ENCODE measurements around the gene PNPLA7.

The PNPLA7 gene

DNA sequence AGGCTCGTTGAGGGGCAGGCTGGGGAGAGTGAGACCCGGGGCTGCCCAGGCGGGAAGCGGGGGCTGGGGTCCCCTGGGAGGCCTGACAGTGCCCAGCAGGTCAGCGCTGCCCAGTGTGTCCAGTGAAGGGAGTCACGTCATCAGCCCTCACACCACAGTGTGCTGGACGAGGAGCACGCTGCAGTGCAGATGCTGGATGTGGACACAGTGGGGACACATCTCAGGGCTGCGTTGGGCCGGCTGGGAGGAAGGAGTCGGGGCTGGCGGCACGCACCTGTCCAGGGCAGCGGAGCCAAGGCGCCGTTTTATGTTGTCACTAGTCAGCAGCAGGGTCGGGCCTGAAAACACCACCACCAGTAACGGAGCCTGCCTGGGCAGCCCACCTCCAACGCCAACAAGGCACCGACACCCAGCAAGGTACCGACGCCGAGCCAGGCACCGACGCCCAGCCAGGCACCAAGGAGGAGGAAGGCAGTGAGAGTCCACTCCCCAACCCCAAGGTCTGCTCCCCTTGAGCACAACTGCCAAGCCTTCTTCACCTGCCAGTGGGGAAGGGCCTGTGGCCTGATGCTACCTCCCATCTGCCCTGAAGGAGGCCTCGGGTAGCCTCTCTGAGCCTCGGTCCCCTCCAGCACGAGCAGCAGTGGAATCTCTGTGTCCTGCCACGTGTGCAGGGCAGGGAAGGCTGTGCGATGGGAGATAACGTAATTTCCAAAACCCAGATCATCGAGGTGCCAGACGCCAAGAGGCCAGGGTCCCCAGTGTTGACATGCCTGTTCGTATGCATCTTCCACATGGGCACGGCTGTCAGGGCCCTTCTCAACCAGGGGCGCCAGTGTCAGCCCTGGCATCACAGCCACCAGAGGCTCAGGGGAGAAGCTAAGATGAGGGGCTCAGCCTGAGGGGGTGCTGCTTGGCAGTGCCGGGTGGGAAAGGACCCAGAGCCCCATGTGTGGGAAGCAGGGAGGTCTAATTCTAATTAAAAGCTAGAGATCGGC lies 69.2 kb downstream of the PNPLA7 start:
- TF ChIP-seq, protein P1, sequence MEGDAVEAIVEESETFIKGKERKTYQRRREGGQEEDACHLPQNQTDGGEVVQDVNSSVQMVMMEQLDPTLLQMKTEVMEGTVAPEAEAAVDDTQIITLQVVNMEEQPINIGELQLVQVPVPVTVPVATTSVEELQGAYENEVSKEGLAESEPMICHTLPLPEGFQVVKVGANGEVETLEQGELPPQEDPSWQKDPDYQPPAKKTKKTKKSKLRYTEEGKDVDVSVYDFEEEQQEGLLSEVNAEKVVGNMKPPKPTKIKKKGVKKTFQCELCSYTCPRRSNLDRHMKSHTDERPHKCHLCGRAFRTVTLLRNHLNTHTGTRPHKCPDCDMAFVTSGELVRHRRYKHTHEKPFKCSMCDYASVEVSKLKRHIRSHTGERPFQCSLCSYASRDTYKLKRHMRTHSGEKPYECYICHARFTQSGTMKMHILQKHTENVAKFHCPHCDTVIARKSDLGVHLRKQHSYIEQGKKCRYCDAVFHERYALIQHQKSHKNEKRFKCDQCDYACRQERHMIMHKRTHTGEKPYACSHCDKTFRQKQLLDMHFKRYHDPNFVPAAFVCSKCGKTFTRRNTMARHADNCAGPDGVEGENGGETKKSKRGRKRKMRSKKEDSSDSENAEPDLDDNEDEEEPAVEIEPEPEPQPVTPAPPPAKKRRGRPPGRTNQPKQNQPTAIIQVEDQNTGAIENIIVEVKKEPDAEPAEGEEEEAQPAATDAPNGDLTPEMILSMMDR (conservative IDR thresholded peaks at IDR 0.05; ENCODE audit: control insufficient read depth, insufficient read depth, low read depth, low read length) = no peak

GRCh38 chr9:137479892-137480685 lies 70.1 kb downstream of the PNPLA7 start:
- DNase-seq (ENCODE audit: low read depth) = no peak
- H3K4me3 ChIP-seq (ENCODE audit: control insufficient read depth, low read depth, low read length) = no peak overlapping the region
- TF ChIP-seq, protein P1 (conservative IDR thresholded peaks at IDR 0.05; ENCODE audit: control insufficient read depth, insufficient read depth, low read depth, low read length) = no peak

More for the DNA sequence above, 69.2 kb downstream of the PNPLA7 start:
- H3K4me3 ChIP-seq (ENCODE audit: control insufficient read depth, low read depth, low read length) = no peak overlapping the region
- no peak for DNase-seq (ENCODE audit: low read depth)

- no peak overlapping the region for H3K4me3 ChIP-seq (ENCODE audit: control insufficient read depth, low read depth, low read length)
- TF ChIP-seq, protein P1 (conservative IDR thresholded peaks at IDR 0.05; ENCODE audit: control insufficient read depth, insufficient read depth, low read depth, low read length) = no peak
- DNase-seq (ENCODE audit: low read depth) = no peak
Measured at GRCh38 chr9:137478962-137479861, 71.0 kb downstream of the PNPLA7 start.

DNA sequence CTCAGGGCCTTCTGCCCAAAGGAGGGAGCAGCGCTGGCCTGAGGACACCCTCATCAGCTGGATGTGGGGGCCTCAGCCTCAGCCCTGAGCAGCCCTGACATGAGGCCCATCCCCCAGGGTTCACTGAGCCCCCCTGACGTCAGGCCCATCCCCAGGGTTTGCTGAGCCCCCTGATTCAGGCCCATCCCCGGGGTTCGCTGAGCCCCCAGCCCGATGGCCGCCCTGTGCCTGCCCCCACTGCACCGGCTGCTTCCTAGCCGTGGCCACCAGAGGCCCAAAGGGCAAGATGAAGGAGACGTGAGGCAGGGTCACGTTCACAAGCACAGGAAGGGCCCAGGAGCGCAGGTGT lies 71.6 kb downstream of the PNPLA7 start:
- no peak overlapping the region for H3K4me3 ChIP-seq (ENCODE audit: control insufficient read depth, low read depth, low read length)
- DNase-seq (ENCODE audit: low read depth) = no peak
- TF ChIP-seq, protein P1 (conservative IDR thresholded peaks at IDR 0.05; ENCODE audit: control insufficient read depth, insufficient read depth, low read depth, low read length) = no peak

GRCh38 chr9:137477778-137478612 lies 72.2 kb downstream of the PNPLA7 start:
- no peak overlapping the region for H3K4me3 ChIP-seq (ENCODE audit: control insufficient read depth, low read depth, low read length)
- TF ChIP-seq, protein P1 (conservative IDR thresholded peaks at IDR 0.05; ENCODE audit: control insufficient read depth, insufficient read depth, low read depth, low read length) = no peak
- no peak for DNase-seq (ENCODE audit: low read depth)

All from fibroblast of mammary gland (primary cell).